CMK (cell line): ENCODE results near the gene AFF2.
"Not testable (repeated sequence)": the region's sequence is repeated elsewhere in the genome, so short reads cannot be mapped to it uniquely, and the experiment has no call there.

Experiments
- DNase-seq: peaks from one replicate; pipeline ENCODE4 v3.0.0-alpha.2; 2010; ENCODE audit warnings: low read depth

Gene AFF2

DNA sequence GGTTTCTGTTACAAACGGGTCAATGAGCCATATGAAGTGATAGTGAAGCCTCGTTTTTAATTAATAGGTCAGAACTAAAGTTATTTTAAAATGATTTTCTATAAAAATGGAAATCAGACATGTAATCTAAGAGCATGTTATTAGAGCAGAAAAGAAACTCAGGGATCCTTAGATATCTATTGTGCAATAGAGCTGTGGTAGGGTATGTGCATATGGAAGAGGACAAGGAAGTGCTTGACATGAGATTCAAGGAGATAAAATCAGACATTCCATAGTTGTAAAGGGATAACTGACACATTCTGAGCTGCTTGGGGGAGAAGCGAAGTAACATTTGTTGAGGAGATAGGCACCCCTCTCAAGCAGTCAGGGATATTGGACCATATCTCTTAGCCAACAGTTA is 143.0 kb downstream of the AFF2 start:
- DNase-seq: no peak

DNA sequence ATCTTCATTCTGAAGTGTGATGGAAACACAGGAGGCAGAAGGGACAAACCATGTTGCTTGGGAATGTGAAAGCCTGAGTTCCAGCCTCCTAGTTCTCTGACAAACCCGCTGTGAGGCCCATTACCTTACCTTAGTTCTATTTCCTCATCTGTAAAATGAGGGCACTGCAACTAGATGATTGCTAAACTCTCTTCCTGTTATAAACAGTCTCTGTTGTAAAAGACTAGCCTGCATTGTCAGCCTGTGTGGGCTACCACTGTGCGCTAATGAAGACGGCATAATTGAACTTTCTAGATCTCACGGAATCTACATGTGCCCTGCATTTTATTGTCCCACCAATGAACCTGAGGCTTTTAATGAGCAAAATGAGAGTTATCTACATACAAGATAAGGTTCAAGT is 147.2 kb downstream of the AFF2 start:
- DNase-seq: no peak

DNA sequence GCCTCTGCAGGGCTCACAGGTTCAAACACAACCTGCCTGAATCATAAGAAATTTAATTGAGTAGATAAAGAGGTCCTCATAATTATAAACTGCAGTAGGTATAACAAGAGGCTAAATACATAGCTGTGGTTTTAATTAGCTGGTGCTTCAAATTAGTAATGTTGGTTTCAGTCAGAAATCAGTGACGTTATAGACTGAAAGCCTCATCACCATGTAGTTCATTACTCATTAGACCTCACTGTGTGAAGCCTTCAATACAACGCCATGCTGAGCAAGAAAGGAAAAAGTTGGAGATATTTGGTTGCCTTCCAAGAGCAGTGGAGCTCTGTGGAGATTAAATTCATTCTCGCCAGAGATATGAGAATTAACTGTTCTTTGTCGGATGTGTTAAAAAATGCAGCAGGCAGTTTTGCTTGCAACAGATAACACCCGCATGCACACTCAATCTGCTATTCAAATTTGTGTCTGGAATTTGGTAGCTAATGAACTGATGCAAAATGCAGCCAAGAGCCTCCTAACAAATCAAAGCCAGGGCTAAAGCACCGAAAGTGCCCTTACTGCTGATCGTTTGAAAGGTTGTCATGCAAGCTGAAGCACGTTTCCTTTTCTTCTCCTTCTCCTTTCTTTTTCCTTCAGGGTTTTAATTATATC is 148.9 kb downstream of the AFF2 start:
- DNase-seq: no peak

- no peak for DNase-seq
Measured at GRCh38 chrX:148658115-148658730, 157.8 kb downstream of the AFF2 start.

DNA sequence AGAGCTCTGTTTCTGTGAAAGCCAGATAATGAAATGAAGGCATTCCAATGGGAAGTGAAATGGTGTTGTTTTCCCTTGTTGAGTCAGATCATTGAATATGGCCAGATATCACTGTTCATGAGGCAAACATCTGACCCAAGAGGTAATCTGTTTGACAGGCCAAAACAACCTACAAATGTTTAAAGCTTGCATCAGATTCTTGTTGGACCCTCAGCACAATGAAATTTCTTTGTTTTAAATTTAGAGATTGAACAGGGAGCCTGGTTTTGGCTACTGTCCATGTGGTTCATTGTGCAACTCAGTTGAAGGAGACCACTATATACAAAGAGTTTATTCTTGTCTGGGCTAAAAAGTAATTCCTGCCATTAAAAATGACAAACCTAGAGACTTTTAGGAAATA is 159.1 kb downstream of the AFF2 start:
- no peak for DNase-seq

DNA sequence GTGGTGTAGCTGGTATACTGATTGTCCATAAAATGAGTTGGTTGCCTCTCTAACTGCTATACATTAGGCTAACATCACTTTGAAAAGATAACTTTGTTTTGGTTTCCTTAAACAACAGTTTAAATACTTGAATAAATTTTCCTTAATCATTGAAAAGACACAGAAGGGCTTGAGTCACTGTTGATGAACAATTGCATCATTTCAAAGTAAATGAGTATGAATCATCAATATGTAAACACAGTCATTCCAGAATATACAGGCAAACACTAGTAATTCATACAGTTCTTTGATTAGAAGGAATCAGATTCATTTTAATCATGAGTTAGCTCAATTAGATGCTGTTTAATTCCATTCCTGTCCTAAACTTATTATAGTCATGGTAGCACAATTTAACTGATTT is 160.6 kb downstream of the AFF2 start:
- no peak for DNase-seq

DNA sequence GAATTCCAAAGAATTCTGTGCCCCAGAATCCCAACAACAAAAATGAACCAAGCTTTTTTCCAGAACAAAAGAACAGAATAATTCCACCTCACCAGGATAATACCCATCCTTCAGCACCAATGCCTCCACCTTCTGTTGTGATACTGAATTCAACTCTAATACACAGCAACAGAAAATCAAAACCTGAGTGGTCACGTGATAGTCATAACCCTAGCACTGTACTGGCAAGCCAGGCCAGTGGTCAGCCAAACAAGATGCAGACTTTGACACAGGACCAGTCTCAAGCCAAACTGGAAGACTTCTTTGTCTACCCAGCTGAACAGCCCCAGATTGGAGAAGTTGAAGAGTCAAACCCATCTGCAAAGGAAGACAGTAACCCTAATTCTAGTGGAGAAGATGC is 161.6 kb downstream of the AFF2 start:
- no peak for DNase-seq

DNA sequence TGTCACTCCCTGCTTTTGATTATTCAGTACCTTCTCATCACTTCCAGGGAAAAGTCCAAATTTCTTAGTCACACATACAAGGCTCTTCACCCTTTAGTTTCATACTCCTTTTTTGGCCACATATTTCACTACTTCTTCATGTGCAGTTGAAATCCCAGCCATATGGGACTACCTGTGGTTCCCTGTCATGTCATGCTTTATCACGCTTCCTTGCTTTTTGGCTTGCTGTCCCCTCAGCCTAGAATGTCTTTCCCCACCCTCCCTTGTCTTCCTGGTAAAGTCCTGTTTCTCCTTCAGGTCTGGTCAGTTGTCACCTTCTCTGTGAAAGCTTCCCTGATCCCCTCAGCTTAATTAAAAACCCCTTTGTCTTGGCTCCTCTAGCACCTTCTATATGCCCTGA is 163.8 kb downstream of the AFF2 start:
- no peak for DNase-seq

DNA sequence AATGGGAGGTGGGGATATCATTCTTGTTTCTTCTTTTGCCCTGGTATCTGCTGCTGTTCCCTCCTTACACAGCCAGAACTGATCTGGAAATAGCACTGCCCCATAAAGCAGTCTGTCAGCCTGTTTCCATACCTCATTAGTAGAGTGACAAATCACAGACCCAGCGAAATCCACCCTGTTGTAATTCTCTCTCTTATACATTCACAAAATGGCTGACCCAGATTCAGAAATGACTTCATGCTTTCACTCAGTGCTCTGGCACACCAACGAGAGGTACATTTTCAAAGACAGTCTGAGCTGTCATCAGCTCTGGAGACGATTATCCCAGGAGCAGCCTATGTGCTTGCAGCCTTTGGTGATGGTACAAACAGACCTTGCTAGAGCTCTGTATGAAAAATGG is 164.6 kb downstream of the AFF2 start:
- no peak for DNase-seq

- DNase-seq: not testable (repeated sequence)
Measured at GRCh38 chrX:148669175-148669574, 168.8 kb downstream of the AFF2 start.

DNA sequence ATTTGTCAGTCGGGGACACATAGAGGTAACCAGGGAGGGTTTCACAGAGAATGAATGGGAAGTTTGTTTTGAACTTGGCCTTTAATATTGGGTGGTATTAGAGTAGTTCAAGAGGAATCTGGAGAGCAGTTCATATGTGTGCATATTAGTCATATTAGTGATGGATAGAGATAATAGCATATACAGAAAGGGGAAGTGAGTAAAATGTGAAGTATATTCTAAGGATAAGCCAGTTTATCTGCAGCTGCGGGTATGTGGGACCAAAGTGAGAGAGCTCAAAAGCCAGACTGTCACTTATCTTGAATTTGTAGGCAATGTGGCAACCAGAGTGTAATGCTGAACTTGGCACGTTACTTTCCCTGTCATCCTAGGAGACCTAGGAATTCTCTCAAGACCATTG is 169.9 kb downstream of the AFF2 start:
- no peak for DNase-seq

DNA sequence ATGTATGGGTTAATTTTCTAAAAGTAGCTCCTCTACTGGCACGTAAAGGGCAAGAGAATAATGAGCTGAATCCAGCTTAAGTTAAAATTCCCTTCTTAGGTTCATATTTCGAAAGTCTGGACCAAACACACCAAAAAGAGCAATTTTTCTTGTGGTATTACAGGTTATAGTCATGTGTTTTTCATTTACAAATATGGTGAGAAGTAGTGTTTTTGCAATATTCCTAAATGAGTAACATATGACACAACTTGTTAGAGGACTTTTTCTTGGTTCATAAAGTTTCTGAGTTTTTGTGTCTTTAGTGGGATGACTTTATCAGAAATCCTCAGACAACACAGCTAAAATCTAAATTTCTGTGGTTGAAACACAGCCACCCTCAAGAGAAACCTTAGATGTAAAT is 172.1 kb downstream of the AFF2 start:
- no peak for DNase-seq

GRCh38 chrX:148681605-148682004 is 181.2 kb downstream of the AFF2 start:
- DNase-seq: no peak

DNA sequence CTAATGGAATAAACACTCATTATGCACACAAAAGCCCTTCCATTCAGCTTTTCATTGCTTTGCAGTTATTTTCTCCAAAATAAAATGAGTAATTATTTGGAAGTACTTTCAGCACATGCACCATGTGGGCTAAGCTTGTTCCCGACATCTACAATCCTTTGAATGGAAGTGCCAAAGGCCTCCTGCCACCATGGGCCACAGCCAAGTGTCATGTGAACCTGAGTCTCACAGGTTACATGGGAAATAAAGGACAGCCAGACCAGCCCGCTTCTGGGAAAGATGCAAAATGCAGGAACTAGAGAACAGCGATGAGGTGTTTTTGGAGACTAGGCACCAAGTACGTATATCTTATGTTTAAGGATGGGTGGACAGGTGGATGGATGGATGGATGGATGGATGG is 181.8 kb downstream of the AFF2 start:
- no peak for DNase-seq

DNA sequence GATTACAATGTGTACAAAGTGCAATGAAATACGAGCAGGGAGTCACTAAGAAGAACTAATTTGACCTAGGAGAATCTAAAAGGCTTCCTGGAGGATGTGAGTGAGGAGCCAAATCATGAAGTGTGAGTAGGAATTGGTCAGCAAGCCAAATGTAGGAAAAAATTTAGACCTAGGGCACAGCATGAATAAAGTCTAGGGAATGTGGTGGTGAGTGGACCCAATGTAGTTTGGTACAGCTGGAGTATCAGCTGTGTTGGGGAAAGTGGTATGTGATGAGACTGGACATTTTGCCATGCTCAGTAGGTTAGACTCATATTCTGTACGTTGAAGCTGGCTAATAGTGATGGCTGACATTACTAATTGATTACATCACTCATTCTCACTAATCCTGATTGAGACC is 191.0 kb downstream of the AFF2 start:
- no peak for DNase-seq

GRCh38 chrX:148695255-148695654 is 194.8 kb downstream of the AFF2 start:
- DNase-seq: no peak

GRCh38 chrX:148698221-148698620 is 197.8 kb downstream of the AFF2 start:
- DNase-seq: no peak

- DNase-seq: no peak
Measured at GRCh38 chrX:148700021-148700420, 199.6 kb downstream of the AFF2 start.

GRCh38 chrX:148713981-148714380 is 213.6 kb downstream of the AFF2 start:
- DNase-seq: no peak

- DNase-seq: no peak
Measured at GRCh38 chrX:148715361-148715760, 214.9 kb downstream of the AFF2 start.

GRCh38 chrX:148722966-148723365 is 222.5 kb downstream of the AFF2 start:
- no peak for DNase-seq

DNA sequence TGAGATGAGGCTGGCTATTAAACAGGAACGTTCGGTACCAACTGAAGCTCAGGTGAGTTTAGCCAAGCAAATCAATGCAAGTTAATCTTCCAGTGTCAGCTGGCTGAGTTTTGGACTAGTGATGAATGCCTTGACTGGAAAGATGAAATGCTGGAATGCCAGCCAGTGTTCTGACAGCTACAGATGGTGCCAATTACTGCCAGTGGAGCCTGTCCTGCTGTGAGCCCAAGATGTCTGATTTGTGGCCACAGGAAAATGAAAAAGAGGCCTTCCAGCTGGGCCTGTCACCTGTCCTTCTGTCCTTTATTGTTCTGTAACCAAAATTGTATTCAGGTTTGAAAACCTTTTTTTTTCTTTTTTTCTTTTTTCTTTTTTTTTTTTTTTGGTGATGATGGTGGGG is 223.1 kb downstream of the AFF2 start:
- DNase-seq: no peak

- no peak for DNase-seq
Measured at GRCh38 chrX:148728901-148729300, 228.5 kb downstream of the AFF2 start.

- DNase-seq: no peak
Measured at GRCh38 chrX:148732743-148733142, 232.3 kb downstream of the AFF2 start.
